ENCODE results near the gene GCAT. TPM values are rescaled to one million over a fixed set of nuclear protein-coding genes. Genes with fewer than 3 reads are reported as not detected.
A peak's percentile ranks its signal among the peaks of the same experiment; 100 is the strongest.

Gene GCAT
- total and polyA plus RNA-seq, 2 of the 13 experiments (the other 11 are each of a cell fraction or from before 2014, with no cell fraction given) = 28.0 to 50.3 TPM

DNA sequence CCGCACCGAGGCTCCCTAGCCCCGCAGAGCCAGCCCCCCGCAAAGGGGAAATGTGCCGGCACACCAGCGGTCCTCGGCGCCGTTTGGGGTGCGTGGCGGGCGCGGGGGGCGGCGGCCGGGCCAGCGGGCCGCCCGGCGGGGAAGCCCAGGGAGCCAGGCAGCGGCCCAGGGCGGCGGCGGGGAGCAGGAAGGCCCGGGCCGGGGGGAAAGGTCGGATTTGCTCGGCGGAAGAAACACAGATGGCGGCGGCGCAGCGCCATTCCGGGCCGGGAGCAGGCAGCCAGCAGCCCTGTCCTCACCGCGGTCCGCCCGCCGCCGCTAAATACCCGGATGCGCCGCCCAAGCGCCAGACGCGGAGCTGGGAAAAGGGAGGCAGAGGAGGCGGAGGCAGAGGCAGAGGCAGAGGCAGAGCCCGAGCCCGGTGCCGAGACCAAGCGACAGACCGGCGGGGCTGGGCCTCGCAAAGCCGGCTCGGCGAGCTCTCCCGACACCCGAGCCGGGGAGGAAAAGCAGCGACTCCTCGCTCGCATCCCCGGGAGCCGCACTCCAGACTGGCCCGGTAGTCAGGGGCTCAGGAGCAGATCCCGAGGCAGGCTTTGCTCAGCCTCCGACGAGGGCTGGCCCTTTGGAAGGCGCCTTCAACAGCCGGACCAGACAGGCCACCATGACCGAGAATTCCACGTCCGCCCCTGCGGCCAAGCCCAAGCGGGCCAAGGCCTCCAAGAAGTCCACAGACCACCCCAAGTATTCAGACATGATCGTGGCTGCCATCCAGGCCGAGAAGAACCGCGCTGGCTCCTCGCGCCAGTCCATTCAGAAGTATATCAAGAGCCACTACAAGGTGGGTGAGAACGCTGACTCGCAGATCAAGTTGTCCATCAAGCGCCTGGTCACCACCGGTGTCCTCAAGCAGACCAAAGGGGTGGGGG lies 2.6 kb upstream of the GCAT start (continued):
- no peak; the same call in 1 of the 2 replicates for TF ChIP-seq PAXIP1 (CRISPR knock-in tag; conservative IDR thresholded peaks at IDR 0.05)
- TF ChIP-seq, protein P1, sequence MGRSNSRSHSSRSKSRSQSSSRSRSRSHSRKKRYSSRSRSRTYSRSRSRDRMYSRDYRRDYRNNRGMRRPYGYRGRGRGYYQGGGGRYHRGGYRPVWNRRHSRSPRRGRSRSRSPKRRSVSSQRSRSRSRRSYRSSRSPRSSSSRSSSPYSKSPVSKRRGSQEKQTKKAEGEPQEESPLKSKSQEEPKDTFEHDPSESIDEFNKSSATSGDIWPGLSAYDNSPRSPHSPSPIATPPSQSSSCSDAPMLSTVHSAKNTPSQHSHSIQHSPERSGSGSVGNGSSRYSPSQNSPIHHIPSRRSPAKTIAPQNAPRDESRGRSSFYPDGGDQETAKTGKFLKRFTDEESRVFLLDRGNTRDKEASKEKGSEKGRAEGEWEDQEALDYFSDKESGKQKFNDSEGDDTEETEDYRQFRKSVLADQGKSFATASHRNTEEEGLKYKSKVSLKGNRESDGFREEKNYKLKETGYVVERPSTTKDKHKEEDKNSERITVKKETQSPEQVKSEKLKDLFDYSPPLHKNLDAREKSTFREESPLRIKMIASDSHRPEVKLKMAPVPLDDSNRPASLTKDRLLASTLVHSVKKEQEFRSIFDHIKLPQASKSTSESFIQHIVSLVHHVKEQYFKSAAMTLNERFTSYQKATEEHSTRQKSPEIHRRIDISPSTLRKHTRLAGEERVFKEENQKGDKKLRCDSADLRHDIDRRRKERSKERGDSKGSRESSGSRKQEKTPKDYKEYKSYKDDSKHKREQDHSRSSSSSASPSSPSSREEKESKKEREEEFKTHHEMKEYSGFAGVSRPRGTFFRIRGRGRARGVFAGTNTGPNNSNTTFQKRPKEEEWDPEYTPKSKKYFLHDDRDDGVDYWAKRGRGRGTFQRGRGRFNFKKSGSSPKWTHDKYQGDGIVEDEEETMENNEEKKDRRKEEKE (IDR thresholded peaks at IDR 0.05) = no peak
- TF ChIP-seq, protein P2, sequence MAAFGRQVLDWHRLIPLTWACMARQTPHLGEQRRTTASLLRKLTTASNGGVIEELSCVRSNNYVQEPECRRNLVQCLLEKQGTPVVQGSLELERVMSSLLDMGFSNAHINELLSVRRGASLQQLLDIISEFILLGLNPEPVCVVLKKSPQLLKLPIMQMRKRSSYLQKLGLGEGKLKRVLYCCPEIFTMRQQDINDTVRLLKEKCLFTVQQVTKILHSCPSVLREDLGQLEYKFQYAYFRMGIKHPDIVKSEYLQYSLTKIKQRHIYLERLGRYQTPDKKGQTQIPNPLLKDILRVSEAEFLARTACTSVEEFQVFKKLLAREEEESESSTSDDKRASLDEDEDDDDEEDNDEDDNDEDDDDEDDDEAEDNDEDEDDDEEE (CRISPR knock-in tag; IDR thresholded peaks at IDR 0.05) = peak; percentile 92
- TF ChIP-seq MXI1 (IDR thresholded peaks at IDR 0.05; ENCODE audit: borderline replicate concordance, low read depth, low read length) = peak; percentile 72; the same call in 1 of the 3 replicates
- TF ChIP-seq, protein P3, sequence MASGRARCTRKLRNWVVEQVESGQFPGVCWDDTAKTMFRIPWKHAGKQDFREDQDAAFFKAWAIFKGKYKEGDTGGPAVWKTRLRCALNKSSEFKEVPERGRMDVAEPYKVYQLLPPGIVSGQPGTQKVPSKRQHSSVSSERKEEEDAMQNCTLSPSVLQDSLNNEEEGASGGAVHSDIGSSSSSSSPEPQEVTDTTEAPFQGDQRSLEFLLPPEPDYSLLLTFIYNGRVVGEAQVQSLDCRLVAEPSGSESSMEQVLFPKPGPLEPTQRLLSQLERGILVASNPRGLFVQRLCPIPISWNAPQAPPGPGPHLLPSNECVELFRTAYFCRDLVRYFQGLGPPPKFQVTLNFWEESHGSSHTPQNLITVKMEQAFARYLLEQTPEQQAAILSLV (CRISPR knock-in tag; IDR thresholded peaks at IDR 0.05; ENCODE audit: borderline replicate concordance) = peak; percentile 78
- TF ChIP-seq FOXO1 (CRISPR knock-in tag; IDR thresholded peaks at IDR 0.05) = peak; percentile 50; the same call in 1 of the 2 replicates
- 0 out of 2 replicates have a peak, but pooled peaks have one; percentile 53 for TF ChIP-seq REL (CRISPR knock-in tag; conservative IDR thresholded peaks at IDR 0.05)
- peak; percentile 85 for TF ChIP-seq HOXA3 (CRISPR knock-in tag; IDR thresholded peaks at IDR 0.05)
- peak; percentile 59; the same call in 1 of the 2 replicates for TF ChIP-seq MTA1 (CRISPR knock-in tag; IDR thresholded peaks at IDR 0.05; ENCODE audit: borderline replicate concordance)
- TF ChIP-seq ZNF773 (CRISPR knock-in tag; IDR thresholded peaks at IDR 0.05; ENCODE audit: borderline replicate concordance) = 0 out of 2 replicates have a peak, but pooled peaks have one; percentile 59
- TF ChIP-seq ATF1 (CRISPR knock-in tag; IDR thresholded peaks at IDR 0.05) = no peak
- TF ChIP-seq PITX1 (CRISPR knock-in tag; IDR thresholded peaks at IDR 0.05) = peak; percentile 61
- TF ChIP-seq TRAFD1 (CRISPR knock-in tag; IDR thresholded peaks at IDR 0.05; ENCODE audit: borderline replicate concordance) = no peak
- TF ChIP-seq DRAP1 (CRISPR knock-in tag; IDR thresholded peaks at IDR 0.05) = peak; percentile 94
- TF ChIP-seq ERF (CRISPR knock-in tag; IDR thresholded peaks at IDR 0.05) = peak; percentile 88
